Lower leg skin (tissue), 3 donors: ENCODE data around the gene PRR20D.
"Not testable (repeated sequence)": the region's sequence is repeated elsewhere in the genome, so short reads cannot be mapped to it uniquely, and the experiment has no call there.

Experiments used
- CTCF ChIP-seq, 3 donors: fragments of 450-650 bp; IDR thresholded peaks; one replicate each; pipeline ENCODE4 v1.5.1; 2016; ENCODE audit warnings: antibody characterized with exemption in 3 of 3, mild to moderate bottlenecking in 3 of 3, moderate library complexity in 2 of 3
- POLR2A ChIP-seq, 2 donors: fragments of 450-650 bp; IDR thresholded peaks; one replicate each; pipeline ENCODE4 v1.6.1; 2016 to 2017; ENCODE audit warnings: antibody characterized with exemption in 2 of 2, mild to moderate bottlenecking in 1 of 2, moderate library complexity in 1 of 2

- not testable (repeated sequence) for TF ChIP-seq CTCF, POLR2A (IDR thresholded peaks at IDR 0.05)
Measured at GRCh38 chr13:57147188-57147587, 13.2 kb upstream of the PRR20D start, which contains the start of gene PRR20B.
